ENCODE results near the gene PCOLCE2. TPM values are rescaled to one million over a fixed set of nuclear protein-coding genes. Genes with fewer than 3 reads are reported as not detected.
"Not testable (repeated sequence)": the region's sequence is repeated elsewhere in the genome, so short reads cannot be mapped to it uniquely, and the experiment has no call there.

PCOLCE2 gene
- total and polyA plus RNA-seq, 3 donors from 2014 or later, result 10.7 to 15.4 (median 14.4) TPM

GRCh38 chr3:142884531-142884930, 4.4 kb downstream of the PCOLCE2 start:
- H3K27me3 ChIP-seq, result no peaks in the 10 kb centered on the region
- H3K36me3 ChIP-seq (ENCODE audit: low read depth, missing control alignments), result no peaks in the 10 kb centered on the region
- H3K27ac ChIP-seq, result no peak overlapping the region
- intact Hi-C loops (cut with DNase I; ENCODE audit: low total_unique reads), result no loop called here
- H3K9me3 ChIP-seq, result no peaks in the 10 kb centered on the region
- H3K4me3 ChIP-seq, result no peak overlapping the region
- WGBS, 2 donors, result 68 to 79% methylated on average over 1 of the region's 1 CpG
- TF ChIP-seq, protein P1, sequence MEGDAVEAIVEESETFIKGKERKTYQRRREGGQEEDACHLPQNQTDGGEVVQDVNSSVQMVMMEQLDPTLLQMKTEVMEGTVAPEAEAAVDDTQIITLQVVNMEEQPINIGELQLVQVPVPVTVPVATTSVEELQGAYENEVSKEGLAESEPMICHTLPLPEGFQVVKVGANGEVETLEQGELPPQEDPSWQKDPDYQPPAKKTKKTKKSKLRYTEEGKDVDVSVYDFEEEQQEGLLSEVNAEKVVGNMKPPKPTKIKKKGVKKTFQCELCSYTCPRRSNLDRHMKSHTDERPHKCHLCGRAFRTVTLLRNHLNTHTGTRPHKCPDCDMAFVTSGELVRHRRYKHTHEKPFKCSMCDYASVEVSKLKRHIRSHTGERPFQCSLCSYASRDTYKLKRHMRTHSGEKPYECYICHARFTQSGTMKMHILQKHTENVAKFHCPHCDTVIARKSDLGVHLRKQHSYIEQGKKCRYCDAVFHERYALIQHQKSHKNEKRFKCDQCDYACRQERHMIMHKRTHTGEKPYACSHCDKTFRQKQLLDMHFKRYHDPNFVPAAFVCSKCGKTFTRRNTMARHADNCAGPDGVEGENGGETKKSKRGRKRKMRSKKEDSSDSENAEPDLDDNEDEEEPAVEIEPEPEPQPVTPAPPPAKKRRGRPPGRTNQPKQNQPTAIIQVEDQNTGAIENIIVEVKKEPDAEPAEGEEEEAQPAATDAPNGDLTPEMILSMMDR (IDR thresholded peaks at IDR 0.05), result no peak
- no peak for TF ChIP-seq POLR2A (IDR thresholded peaks at IDR 0.05)
- DNase-seq, result no peak
- peaks cover 7% of the 10 kb centered on the region for H3K4me1 ChIP-seq

DNA sequence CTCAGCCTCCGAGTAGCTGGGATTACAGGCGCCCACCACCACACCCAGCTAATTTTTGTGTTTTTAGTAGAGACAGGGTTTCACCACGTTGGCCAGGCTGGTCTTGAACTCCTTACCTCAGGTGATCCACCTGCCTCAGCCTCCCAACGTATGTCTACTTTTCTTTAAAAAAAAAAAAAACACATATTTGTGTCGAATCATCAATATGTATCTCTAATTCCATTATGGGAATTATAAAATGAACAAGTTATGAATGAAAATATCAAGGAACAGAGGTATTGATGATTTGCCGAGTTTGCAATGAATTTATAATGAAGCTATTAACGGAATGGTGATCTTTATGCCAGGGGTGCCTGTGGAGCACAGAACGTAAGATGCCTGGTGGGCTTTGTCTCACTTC, 5.3 kb downstream of the PCOLCE2 start:
- H3K36me3 ChIP-seq (ENCODE audit: low read depth, missing control alignments); intact Hi-C loops (cut with DNase I; ENCODE audit: low total_unique reads); DNase-seq; H3K4me1 ChIP-seq; H3K27ac ChIP-seq; H3K4me3 ChIP-seq; H3K27me3 ChIP-seq; H3K9me3 ChIP-seq: not testable (repeated sequence)
- 84 to 93% methylated on average over 8 of the region's 8 CpGs for WGBS, 2 donors

- H3K9me3 ChIP-seq, result no peaks in the 10 kb centered on the region
- no peaks in the 10 kb centered on the region for H3K36me3 ChIP-seq (ENCODE audit: low read depth, missing control alignments)
- H3K27me3 ChIP-seq, result no peaks in the 10 kb centered on the region
- no peak for TF ChIP-seq POLR2A (IDR thresholded peaks at IDR 0.05)
- TF ChIP-seq, protein P1 (IDR thresholded peaks at IDR 0.05), result no peak
- intact Hi-C loops (cut with DNase I; ENCODE audit: low total_unique reads), result no loop called here
- H3K4me1 ChIP-seq, result no peaks in the 10 kb centered on the region
- H3K27ac ChIP-seq, result no peak overlapping the region
- no peak for DNase-seq
- 94 to 96% methylated on average over 6 of the region's 6 CpGs for WGBS, 2 donors
- no peak overlapping the region for H3K4me3 ChIP-seq
These were observed 7.2 kb downstream of the PCOLCE2 start for GRCh38 chr3:142881445-142882224.

GRCh38 chr3:142878649-142879300, 10.1 kb downstream of the PCOLCE2 start:
- H3K4me1 ChIP-seq, result no peaks in the 10 kb centered on the region
- no peak overlapping the region for H3K27ac ChIP-seq
- TF ChIP-seq, protein P1 (IDR thresholded peaks at IDR 0.05), result no peak
- TF ChIP-seq POLR2A (IDR thresholded peaks at IDR 0.05), result no peak
- H3K9me3 ChIP-seq, result no peaks in the 10 kb centered on the region
- no peak overlapping the region for H3K4me3 ChIP-seq
- no peaks in the 10 kb centered on the region for H3K27me3 ChIP-seq
- H3K36me3 ChIP-seq (ENCODE audit: low read depth, missing control alignments), result no peaks in the 10 kb centered on the region
- WGBS, 2 donors, result 79 to 88% methylated on average over 4 of the region's 4 CpGs
- intact Hi-C loops (cut with DNase I; ENCODE audit: low total_unique reads), result no loop called here
- no peak for DNase-seq

GRCh38 chr3:142876417-142876816, 12.5 kb downstream of the PCOLCE2 start:
- WGBS, 2 donors, result 85% methylated on average over 1 of the region's 1 CpG
- no peak overlapping the region for H3K27ac ChIP-seq
- H3K4me3 ChIP-seq, result no peak overlapping the region
- DNase-seq, result no peak
- no peaks in the 10 kb centered on the region for H3K9me3 ChIP-seq
- TF ChIP-seq, protein P1 (IDR thresholded peaks at IDR 0.05), result no peak
- no peak for TF ChIP-seq POLR2A (IDR thresholded peaks at IDR 0.05)
- no peaks in the 10 kb centered on the region for H3K27me3 ChIP-seq
- no peaks in the 10 kb centered on the region for H3K4me1 ChIP-seq
- no peaks in the 10 kb centered on the region for H3K36me3 ChIP-seq (ENCODE audit: low read depth, missing control alignments)
- intact Hi-C loops (cut with DNase I; ENCODE audit: low total_unique reads), result no loop called here

Measured in testis (tissue), 3 donors.